ENCODE results near the gene ERAP2.

- TF ChIP-seq CTCF (IDR thresholded peaks at IDR 0.05; ENCODE audit: low read length), result no peak
- TF ChIP-seq EZH2 (optimal IDR thresholded peaks at IDR 0.05; ENCODE audit: low read depth, low read length), result no peak
- no peak for TF ChIP-seq EZH2phosphoT487 (IDR thresholded peaks at IDR 0.05; ENCODE audit: low read length)
These were observed 4.6 kb upstream of the ERAP2 start for GRCh38 chr5:96871686-96872085.
